WI38 (cell line): ENCODE measurements around the gene PLPP6.

ENCODE experiments used
- H3K4me3 ChIP-seq: 2 replicates; pipeline ENCODE4 v1.5.1; 2011; ENCODE audit warnings: low read depth, mild to moderate bottlenecking, control low read depth, low read length
- TF ChIP-seq, protein P1 (sequence below): IDR thresholded peaks from 2 replicates; pipeline ENCODE4 v1.5.1; 2012; ENCODE audit warnings: low read depth, mild to moderate bottlenecking, control low read depth, low read length

Gene PLPP6

DNA sequence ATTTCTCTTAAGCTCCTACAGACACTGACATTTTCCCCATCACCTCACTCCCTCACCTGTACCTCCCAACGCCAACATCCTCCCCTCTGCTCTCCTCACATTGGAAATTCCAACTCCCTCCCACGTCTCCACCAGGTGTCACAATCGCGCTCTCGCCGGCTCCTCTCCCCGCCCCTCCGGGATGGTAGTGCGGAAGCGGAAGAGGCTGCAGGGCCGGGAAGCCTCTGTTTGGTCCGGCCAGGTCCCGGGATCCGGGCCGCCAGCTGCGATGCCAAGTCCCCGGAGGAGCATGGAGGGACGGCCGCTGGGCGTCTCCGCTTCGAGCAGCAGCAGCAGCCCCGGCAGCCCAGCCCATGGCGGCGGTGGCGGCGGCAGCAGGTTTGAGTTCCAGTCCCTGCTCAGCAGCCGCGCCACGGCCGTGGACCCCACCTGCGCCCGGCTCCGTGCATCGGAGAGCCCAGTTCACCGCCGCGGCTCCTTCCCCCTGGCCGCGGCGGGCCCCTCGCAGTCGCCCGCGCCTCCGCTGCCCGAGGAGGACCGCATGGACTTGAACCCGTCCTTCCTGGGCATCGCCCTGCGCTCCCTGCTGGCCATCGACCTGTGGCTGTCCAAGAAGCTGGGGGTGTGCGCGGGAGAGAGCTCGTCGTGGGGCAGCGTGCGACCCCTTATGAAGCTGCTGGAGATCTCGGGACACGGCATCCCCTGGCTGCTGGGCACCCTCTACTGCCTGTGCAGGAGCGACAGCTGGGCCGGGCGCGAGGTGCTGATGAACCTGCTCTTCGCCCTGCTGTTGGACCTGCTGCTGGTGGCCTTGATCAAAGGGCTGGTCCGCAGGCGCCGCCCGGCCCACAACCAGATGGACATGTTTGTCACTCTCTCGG, at the start of gene PLPP6:
Gene PLPP6, plus strand, starts transcription at position 187 of the 881 bp plus-strand sequence. Its CDS starts 82 bp downstream, at position 269.
- TF ChIP-seq, protein P1, sequence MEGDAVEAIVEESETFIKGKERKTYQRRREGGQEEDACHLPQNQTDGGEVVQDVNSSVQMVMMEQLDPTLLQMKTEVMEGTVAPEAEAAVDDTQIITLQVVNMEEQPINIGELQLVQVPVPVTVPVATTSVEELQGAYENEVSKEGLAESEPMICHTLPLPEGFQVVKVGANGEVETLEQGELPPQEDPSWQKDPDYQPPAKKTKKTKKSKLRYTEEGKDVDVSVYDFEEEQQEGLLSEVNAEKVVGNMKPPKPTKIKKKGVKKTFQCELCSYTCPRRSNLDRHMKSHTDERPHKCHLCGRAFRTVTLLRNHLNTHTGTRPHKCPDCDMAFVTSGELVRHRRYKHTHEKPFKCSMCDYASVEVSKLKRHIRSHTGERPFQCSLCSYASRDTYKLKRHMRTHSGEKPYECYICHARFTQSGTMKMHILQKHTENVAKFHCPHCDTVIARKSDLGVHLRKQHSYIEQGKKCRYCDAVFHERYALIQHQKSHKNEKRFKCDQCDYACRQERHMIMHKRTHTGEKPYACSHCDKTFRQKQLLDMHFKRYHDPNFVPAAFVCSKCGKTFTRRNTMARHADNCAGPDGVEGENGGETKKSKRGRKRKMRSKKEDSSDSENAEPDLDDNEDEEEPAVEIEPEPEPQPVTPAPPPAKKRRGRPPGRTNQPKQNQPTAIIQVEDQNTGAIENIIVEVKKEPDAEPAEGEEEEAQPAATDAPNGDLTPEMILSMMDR = peak; percentile 20; the same call in 1 of the 2 replicates
- peak within 1 kb of the TSS; percentile 73 for H3K4me3 ChIP-seq

DNA sequence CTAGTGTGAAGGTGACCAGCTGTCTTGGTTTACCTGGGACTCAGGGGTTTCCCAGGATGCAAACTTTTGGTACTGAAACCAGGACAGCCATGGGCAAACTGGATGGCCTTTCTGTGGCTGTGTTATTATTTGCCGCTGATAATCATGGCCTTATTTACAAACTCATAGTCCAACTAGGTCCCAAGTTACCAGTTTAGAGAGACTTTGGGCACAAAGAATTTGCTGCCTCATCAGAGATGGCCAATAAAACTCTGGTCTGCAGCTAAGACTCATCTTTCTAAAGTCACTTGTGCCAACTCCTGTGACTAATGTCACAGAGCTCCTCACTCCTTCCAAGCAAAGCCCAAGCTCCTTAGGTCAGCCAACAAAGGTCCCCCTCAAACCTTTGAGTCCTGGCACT, 47.5 kb upstream of the PLPP6 start:
- TF ChIP-seq, protein P1 = no peak
- H3K4me3 ChIP-seq = no peak overlapping the region

DNA sequence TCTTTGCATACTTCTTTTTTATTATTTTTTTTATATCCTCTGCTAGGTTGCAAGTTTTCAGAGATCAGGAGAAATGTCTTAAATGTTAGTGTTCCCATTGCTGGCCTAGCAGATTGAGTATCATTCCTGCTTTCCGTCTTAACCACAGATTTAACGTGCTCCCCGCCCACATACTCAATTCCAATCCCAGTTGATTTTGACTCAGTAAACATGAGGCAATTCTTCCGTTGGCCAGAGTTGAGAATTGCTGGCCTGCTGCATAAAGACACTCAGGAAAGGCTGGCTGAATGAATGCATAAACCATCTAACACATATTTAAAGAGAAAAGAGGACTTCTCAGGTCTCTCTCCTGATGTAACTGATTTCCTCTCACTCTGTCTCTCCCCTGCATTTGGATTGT, 46.8 kb upstream of the PLPP6 start:
- no peak overlapping the region for H3K4me3 ChIP-seq
- TF ChIP-seq, protein P1 = no peak

DNA sequence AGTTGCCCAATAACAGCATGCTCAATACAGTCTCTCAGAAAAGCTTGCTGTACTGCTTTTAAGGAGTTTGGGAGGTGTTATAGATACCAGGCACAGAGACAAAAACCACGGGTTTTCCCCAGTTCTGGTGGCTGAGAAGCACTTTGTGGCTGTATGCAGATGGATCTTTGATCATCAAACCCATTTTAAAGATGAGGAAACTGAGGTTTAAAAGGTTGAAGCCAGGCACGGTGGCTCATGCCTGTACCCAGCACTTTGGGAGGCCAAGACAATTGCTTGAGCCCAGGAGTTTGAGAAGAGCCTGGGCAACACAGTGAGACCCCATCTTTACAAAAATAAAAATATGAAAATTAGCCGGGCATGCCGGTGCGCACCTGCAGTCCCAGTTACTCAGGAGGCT, 46.3 kb upstream of the PLPP6 start:
- TF ChIP-seq, protein P1 = no peak

DNA sequence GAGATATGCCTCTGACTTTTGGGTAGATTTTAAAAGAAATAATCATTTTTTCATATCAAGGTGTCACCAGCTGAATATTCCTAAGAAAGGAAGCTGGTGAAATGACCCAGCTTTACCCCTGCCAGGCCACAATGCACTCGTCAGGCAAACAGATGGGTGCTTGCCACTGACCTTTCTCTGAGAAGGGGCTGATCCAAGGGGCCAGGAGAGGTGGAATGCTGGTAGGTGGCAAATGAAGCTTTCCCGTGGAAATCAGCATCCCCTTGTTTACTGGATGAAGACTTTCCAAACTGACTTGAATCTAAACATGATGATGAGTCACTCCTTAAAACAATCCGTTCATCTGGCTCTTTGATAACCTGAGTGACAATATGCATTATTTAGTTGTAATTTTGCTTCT, 44.3 kb upstream of the PLPP6 start:
- no peak overlapping the region for H3K4me3 ChIP-seq
- TF ChIP-seq, protein P1 = no peak

More for the DNA sequence above, 46.3 kb upstream of the PLPP6 start:
- H3K4me3 ChIP-seq = no peak overlapping the region

DNA sequence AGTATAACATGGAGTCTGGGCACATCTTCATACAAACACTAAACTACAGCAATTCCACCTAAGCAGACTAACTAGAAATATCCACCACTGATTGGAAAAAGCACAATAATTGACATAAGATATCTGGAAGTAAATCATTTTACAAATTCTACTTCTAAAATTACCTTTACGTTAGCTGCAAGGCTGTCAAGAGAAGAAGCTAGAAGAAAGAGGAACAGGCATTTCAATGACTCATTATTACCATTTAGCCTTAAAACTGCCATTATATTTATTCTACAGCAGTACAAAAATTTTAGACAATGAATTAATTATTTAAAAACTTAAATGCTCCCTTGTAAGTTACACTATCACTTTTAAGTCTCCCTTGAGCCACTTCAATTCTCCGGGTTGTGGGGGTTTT, 43.4 kb upstream of the PLPP6 start:
- no peak overlapping the region for H3K4me3 ChIP-seq
- TF ChIP-seq, protein P1 = no peak

DNA sequence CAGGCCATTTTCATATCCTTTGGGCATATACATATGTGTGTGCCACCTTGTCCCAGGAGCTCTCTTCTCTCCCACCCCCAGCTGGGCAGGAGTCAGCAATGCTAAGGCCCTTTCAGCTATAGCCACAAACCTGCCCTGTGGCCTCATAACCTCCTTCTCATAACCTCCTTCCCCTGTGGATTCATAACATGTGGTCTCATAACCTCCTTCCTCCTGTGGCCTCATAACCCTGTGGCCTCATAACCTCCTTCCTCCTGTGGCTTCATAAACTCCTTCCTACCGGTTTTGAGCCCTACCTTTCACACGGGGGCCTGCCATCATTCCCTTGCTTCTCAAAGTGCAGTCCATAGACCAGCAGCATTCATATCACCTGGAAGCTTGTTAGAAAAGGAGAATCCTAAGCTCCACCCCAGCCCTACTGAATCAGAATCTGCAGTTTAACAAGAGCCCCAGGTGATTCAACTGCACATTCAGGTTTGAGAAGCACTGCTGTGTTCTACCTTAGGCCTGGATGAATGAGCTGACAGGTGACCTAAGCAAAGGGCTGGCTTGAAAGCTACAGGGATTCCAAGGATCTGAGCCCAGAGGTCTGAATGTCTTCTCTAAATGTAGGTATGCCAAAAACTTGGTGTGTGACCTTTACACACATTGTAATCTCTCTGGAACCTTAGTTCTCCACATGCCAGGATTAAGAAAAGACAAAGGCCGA, 41.9 kb upstream of the PLPP6 start:
- H3K4me3 ChIP-seq = no peak overlapping the region
- TF ChIP-seq, protein P1 = no peak
